Measurements from ENCODE around the gene PTCD1. TPM values are rescaled to one million over a fixed set of nuclear protein-coding genes. Genes with fewer than 3 reads are reported as not detected.

Gene PTCD1
- total RNA-seq, result 1 to 10 TPM; 3.5 to 5.1 TPM

GRCh38 chr7:99438573-99439480, at the start of gene PTCD1, which contains the start of gene CPSF4:
Gene PTCD1 (minus strand): TSS chr7:99438798. CDS start chr7:99435242, 3,556 bp downstream.
Gene CPSF4 (plus strand): TSS chr7:99438943. CDS start chr7:99439083, 140 bp downstream.
- no peaks in the 10 kb centered on the region for H3K27me3 Mint-ChIP-seq (ENCODE audit: low read depth)
- peaks cover 20% of the 10 kb centered on the region for H3K36me3 Mint-ChIP-seq (ENCODE audit: low read depth)
- CTCF ChIA-PET, result interaction anchor here (0.5 to 0.7 kb wide), 3 partner anchors 112 to 400 kb away, joined by 3 read pairs; no protein-coding TSS in a partner anchor
- H3K4me1 Mint-ChIP-seq (ENCODE audit: low read depth), result peaks cover 43% of the 10 kb centered on the region
- H3K4me3 Mint-ChIP-seq, result peak within 1 kb of the TSS; percentile 98
- DNase-seq, result peak; percentile 95
- intact Hi-C loops (cut with micrococcal nuclease), result loop anchor here (1.0 to 2.0 kb wide), 5 partner anchors 27 to 66 kb away; partner anchors contain the start of genes ATP5MF, BUD31, PDAP1 and ZKSCAN5
- peak within 1 kb of the TSS; percentile 94 for H3K27ac Mint-ChIP-seq
- no peaks in the 10 kb centered on the region for H3K9me3 Mint-ChIP-seq

GRCh38 chr7:99485094-99485493, 46.5 kb upstream of the PTCD1 start:
- CTCF ChIA-PET, result no interaction called here
- intact Hi-C loops (cut with micrococcal nuclease), result no loop called here
- no peak for DNase-seq
- Mint-ChIP-seq H3K4me1 (ENCODE audit: low read depth) (no peaks in the 10 kb centered on the region), H3K27ac (no peak overlapping the region), H3K4me3 (no peak overlapping the region), H3K27me3 (ENCODE audit: low read depth) (no peaks in the 10 kb centered on the region), H3K9me3 (no peaks in the 10 kb centered on the region), H3K36me3 (ENCODE audit: low read depth) (peaks cover 18% of the 10 kb centered on the region)

- CTCF ChIA-PET, result interaction anchor here (0.6 to 1.0 kb wide), 2 partner anchors 48 to 499 kb away, joined by 3 to 4 read pairs; no protein-coding TSS in a partner anchor
- H3K36me3 Mint-ChIP-seq (ENCODE audit: low read depth), result peaks cover 18% of the 10 kb centered on the region
- no peaks in the 10 kb centered on the region for H3K27me3 Mint-ChIP-seq (ENCODE audit: low read depth)
- H3K4me3 Mint-ChIP-seq, result no peak overlapping the region
- intact Hi-C loops (cut with micrococcal nuclease), result no loop called here
- H3K4me1 Mint-ChIP-seq (ENCODE audit: low read depth), result peaks cover 33% of the 10 kb centered on the region
- no peak overlapping the region for H3K27ac Mint-ChIP-seq
- no peak for DNase-seq
- H3K9me3 Mint-ChIP-seq, result no peaks in the 10 kb centered on the region
Measured at GRCh38 chr7:99478464-99479440, 40.2 kb upstream of the PTCD1 start.

GRCh38 chr7:99476107-99476506, 37.5 kb upstream of the PTCD1 start:
- Mint-ChIP-seq H3K4me1 (ENCODE audit: low read depth) (peaks cover 41% of the 10 kb centered on the region), H3K36me3 (ENCODE audit: low read depth) (peaks cover 22% of the 10 kb centered on the region), H3K27me3 (ENCODE audit: low read depth) (no peaks in the 10 kb centered on the region), H3K27ac (no peak overlapping the region), H3K9me3 (no peaks in the 10 kb centered on the region), H3K4me3 (no peak overlapping the region)
- intact Hi-C loops (cut with micrococcal nuclease), result no loop called here
- DNase-seq, result no peak
- CTCF ChIA-PET, result interaction anchor here (0.5 to 0.6 kb wide), 2 partner anchors 52 to 202 kb away, joined by 3 to 5 read pairs; no protein-coding TSS in a partner anchor

GRCh38 chr7:99473315-99473596, 34.7 kb upstream of the PTCD1 start:
- peaks cover 15% of the 10 kb centered on the region for H3K36me3 Mint-ChIP-seq (ENCODE audit: low read depth)
- H3K27ac Mint-ChIP-seq, result peak overlapping the region; percentile 83
- H3K4me3 Mint-ChIP-seq, result peak overlapping the region; percentile 95
- no peaks in the 10 kb centered on the region for H3K9me3 Mint-ChIP-seq
- H3K4me1 Mint-ChIP-seq (ENCODE audit: low read depth), result peaks cover 37% of the 10 kb centered on the region
- CTCF ChIA-PET, result interaction anchor here (1.2 kb wide), 1 partner anchor 15 kb away, joined by 3 read pairs; no protein-coding TSS in a partner anchor
- no peaks in the 10 kb centered on the region for H3K27me3 Mint-ChIP-seq (ENCODE audit: low read depth)
- peak; percentile 42 for DNase-seq
- intact Hi-C loops (cut with micrococcal nuclease), result loop anchor here (2.0 to 5.0 kb wide), 5 partner anchors 34 to 444 kb away; partner anchors contain the start of genes CPSF4, PTCD1, TRIM4 and ZNF655

- CTCF ChIA-PET, result interaction anchor here (1.2 kb wide), 1 partner anchor 15 kb away, joined by 3 read pairs; no protein-coding TSS in a partner anchor
- intact Hi-C loops (cut with micrococcal nuclease), result loop anchor here (1.0 to 5.0 kb wide), 9 partner anchors 27 to 445 kb away; partner anchors contain the start of genes BUD31, CPSF4, PDAP1 and PTCD1
- H3K27ac Mint-ChIP-seq, result peak within 1 kb of the TSS; percentile 83
- DNase-seq, result peak; percentile 99
- H3K36me3 Mint-ChIP-seq (ENCODE audit: low read depth), result peaks cover 12% of the 10 kb centered on the region
- H3K9me3 Mint-ChIP-seq, result no peaks in the 10 kb centered on the region
- peak within 1 kb of the TSS; percentile 95 for H3K4me3 Mint-ChIP-seq
- H3K4me1 Mint-ChIP-seq (ENCODE audit: low read depth), result peaks cover 32% of the 10 kb centered on the region
- H3K27me3 Mint-ChIP-seq (ENCODE audit: low read depth), result no peaks in the 10 kb centered on the region
Measured at GRCh38 chr7:99472561-99473314, 34.1 kb upstream of the PTCD1 start, which contains the start of gene ZNF789. Gene ZNF789 (plus strand): TSS chr7:99472890. CDS start chr7:99476457, 3,567 bp downstream.

GRCh38 chr7:99469381-99470065, 30.9 kb upstream of the PTCD1 start:
- intact Hi-C loops (cut with micrococcal nuclease), result loop anchor here (5.0 kb wide), 1 partner anchor 448 kb away; the partner anchor contains the start of gene TRIM4
- peaks cover 29% of the 10 kb centered on the region for H3K4me1 Mint-ChIP-seq (ENCODE audit: low read depth)
- H3K4me3 Mint-ChIP-seq, result no peak overlapping the region
- no peaks in the 10 kb centered on the region for H3K9me3 Mint-ChIP-seq
- no peaks in the 10 kb centered on the region for H3K27me3 Mint-ChIP-seq (ENCODE audit: low read depth)
- DNase-seq, result no peak
- CTCF ChIA-PET, result interaction anchor here (0.7 kb wide), 1 partner anchor 739 kb away, joined by 4 read pairs; no protein-coding TSS in a partner anchor
- no peak overlapping the region for H3K27ac Mint-ChIP-seq
- H3K36me3 Mint-ChIP-seq (ENCODE audit: low read depth), result peaks cover 11% of the 10 kb centered on the region

- Mint-ChIP-seq H3K27ac (no peak overlapping the region), H3K4me1 (ENCODE audit: low read depth) (peaks cover 30% of the 10 kb centered on the region), H3K9me3 (no peaks in the 10 kb centered on the region), H3K4me3 (no peak overlapping the region), H3K27me3 (ENCODE audit: low read depth) (no peaks in the 10 kb centered on the region), H3K36me3 (ENCODE audit: low read depth) (peaks cover 17% of the 10 kb centered on the region)
- CTCF ChIA-PET, result no interaction called here
- intact Hi-C loops (cut with micrococcal nuclease), result no loop called here
- DNase-seq, result no peak
Measured at GRCh38 chr7:99468336-99468918, 29.8 kb upstream of the PTCD1 start.

GRCh38 chr7:99465421-99465768, 26.8 kb upstream of the PTCD1 start:
- CTCF ChIA-PET, result interaction anchor here (0.6 to 1.2 kb wide), 2 partner anchors 116 to 166 kb away, joined by 3 to 4 read pairs; no protein-coding TSS in a partner anchor
- peaks cover 24% of the 10 kb centered on the region for H3K36me3 Mint-ChIP-seq (ENCODE audit: low read depth)
- no peaks in the 10 kb centered on the region for H3K9me3 Mint-ChIP-seq
- H3K4me1 Mint-ChIP-seq (ENCODE audit: low read depth), result peaks cover 32% of the 10 kb centered on the region
- no peaks in the 10 kb centered on the region for H3K27me3 Mint-ChIP-seq (ENCODE audit: low read depth)
- intact Hi-C loops (cut with micrococcal nuclease), result no loop called here
- peak overlapping the region; percentile 90 for H3K4me3 Mint-ChIP-seq
- DNase-seq, result peak; percentile 16
- peak overlapping the region; percentile 92 for H3K27ac Mint-ChIP-seq

GRCh38 chr7:99461221-99461620, 22.6 kb upstream of the PTCD1 start:
- H3K27ac Mint-ChIP-seq, result no peak overlapping the region

More at GRCh38 chr7:99461221-99461620, 22.6 kb upstream of the PTCD1 start:
- Mint-ChIP-seq H3K27me3 (ENCODE audit: low read depth) (no peaks in the 10 kb centered on the region), H3K4me3 (no peak overlapping the region), H3K9me3 (no peaks in the 10 kb centered on the region), H3K4me1 (ENCODE audit: low read depth) (peaks cover 41% of the 10 kb centered on the region), H3K36me3 (ENCODE audit: low read depth) (peaks cover 44% of the 10 kb centered on the region)
- intact Hi-C loops (cut with micrococcal nuclease), result no loop called here
- CTCF ChIA-PET, result no interaction called here
- DNase-seq, result no peak
